ENCODE measurements around the gene KRCC1.

Gene KRCC1

GRCh38 chr2:88016960-88017779 lies 38.4 kb downstream of the KRCC1 start:
- no peaks in the 10 kb centered on the region for H3K27me3 ChIP-seq (ENCODE audit: insufficient read depth, low read length)
- H2AFZ ChIP-seq (ENCODE audit: insufficient read depth, low read length, poor library complexity): peak overlapping the region; percentile 68
- DNase-seq: peak in 1 of 2 donors; percentile 38
- peak overlapping the region; percentile 72 for H3K4me3 ChIP-seq (ENCODE audit: low read depth, low read length)
- peaks cover 8% of the 10 kb centered on the region for H3K79me1 ChIP-seq (ENCODE audit: low read length)
- no peaks in the 10 kb centered on the region for H3K36me3 ChIP-seq (ENCODE audit: control insufficient read depth in 1 of 2, insufficient read depth in 2 of 2, low read length in 2 of 2)
- H3K14ac ChIP-seq (ENCODE audit: low read length): peak overlapping the region; percentile 79
- H3K4me1 ChIP-seq (ENCODE audit: control insufficient read depth in 1 of 2, insufficient read depth in 2 of 2, low read length in 2 of 2): peaks cover 9 to 13% of the 10 kb centered on the region in 2 experiments
- no peak overlapping the region for H2AK5ac ChIP-seq (ENCODE audit: low read length)
- H3K27ac ChIP-seq (ENCODE audit: low read depth, low read length): peak overlapping the region; percentile 32
- peak overlapping the region; percentile 85 for H2BK120ac ChIP-seq (ENCODE audit: insufficient read depth, low read length, poor library complexity)
- peak overlapping the region; percentile 54 for H2BK12ac ChIP-seq (ENCODE audit: low read length)
- peak overlapping the region; percentile 19 for H3K4ac ChIP-seq (ENCODE audit: low read depth, low read length)
- peak overlapping the region; percentile 24 for H4K12ac ChIP-seq (ENCODE audit: low read depth, low read length)
- no peak overlapping the region for H3K23ac ChIP-seq (ENCODE audit: low read length)
- peak overlapping the region; percentile 82 for H3K9ac ChIP-seq (ENCODE audit: low read length)
- peak overlapping the region; percentile 100 for H2BK5ac ChIP-seq (ENCODE audit: low read depth, low read length, poor library complexity)
- peak overlapping the region; percentile 70 for H3K4me2 ChIP-seq (ENCODE audit: low read length)
- peak overlapping the region; percentile 68 for H4K8ac ChIP-seq (ENCODE audit: low read depth, low read length)
- H3K18ac ChIP-seq (ENCODE audit: low read length): peak overlapping the region; percentile 55
- no CpG with 5 or more reads among the region's 46 CpGs for WGBS (ENCODE audit: extremely low coverage, insufficient coverage, insufficient read length)
- no peaks in the 10 kb centered on the region for H3K9me3 ChIP-seq (ENCODE audit: insufficient read depth, low read depth, low read length)
- peak overlapping the region; percentile 72 for H4K91ac ChIP-seq (ENCODE audit: low read depth, low read length)
- peaks cover 5% of the 10 kb centered on the region for H3K79me2 ChIP-seq (ENCODE audit: control insufficient read depth, insufficient read depth, low read length, poor library complexity)

- Histone ChIP-seq H3K27ac (ENCODE audit: low read depth, low read length) (peak within 1 kb of the TSS; percentile 32), H3K4ac (ENCODE audit: low read depth, low read length) (peak within 1 kb of the TSS; percentile 19), H3K27me3 (ENCODE audit: insufficient read depth, low read length) (no peaks in the 10 kb centered on the region), H3K4me2 (ENCODE audit: low read length) (peak within 1 kb of the TSS; percentile 70), H3K79me2 (ENCODE audit: control insufficient read depth, insufficient read depth, low read length, poor library complexity) (peaks cover 5% of the 10 kb centered on the region), H2BK12ac (ENCODE audit: low read length) (peak within 1 kb of the TSS; percentile 54), H3K18ac (ENCODE audit: low read length) (peak within 1 kb of the TSS; percentile 55), H3K4me3 (ENCODE audit: low read depth, low read length) (peak within 1 kb of the TSS; percentile 72), H4K12ac (ENCODE audit: low read depth, low read length) (peak within 1 kb of the TSS; percentile 24), H4K8ac (ENCODE audit: low read depth, low read length) (peak within 1 kb of the TSS; percentile 68), H3K9ac (ENCODE audit: low read length) (peak within 1 kb of the TSS; percentile 82), H4K91ac (ENCODE audit: low read depth, low read length) (peak within 1 kb of the TSS; percentile 72), H3K9me3 (ENCODE audit: insufficient read depth, low read depth, low read length) (no peaks in the 10 kb centered on the region), H3K79me1 (ENCODE audit: low read length) (peaks cover 8% of the 10 kb centered on the region), H2AK5ac (ENCODE audit: low read length) (no peak within 1 kb of the TSS), H3K36me3 (ENCODE audit: control insufficient read depth in 1 of 2, insufficient read depth in 2 of 2, low read length in 2 of 2) (no peaks in the 10 kb centered on the region), H2BK5ac (ENCODE audit: low read depth, low read length, poor library complexity) (peak within 1 kb of the TSS; percentile 100), H3K4me1 (ENCODE audit: control insufficient read depth in 1 of 2, insufficient read depth in 2 of 2, low read length in 2 of 2) (peaks cover 9 to 13% of the 10 kb centered on the region in 2 experiments), H3K14ac (ENCODE audit: low read length) (peak within 1 kb of the TSS; percentile 79), H2BK120ac (ENCODE audit: insufficient read depth, low read length, poor library complexity) (peak within 1 kb of the TSS; percentile 85), H2AFZ (ENCODE audit: insufficient read depth, low read length, poor library complexity) (peak within 1 kb of the TSS; percentile 68), H3K23ac (ENCODE audit: low read length) (no peak within 1 kb of the TSS)
- peak; percentile 86 to 98 for DNase-seq
- WGBS (ENCODE audit: extremely low coverage, insufficient coverage, insufficient read length): no CpG with 5 or more reads among the region's 34 CpGs
Measured at GRCh38 chr2:88016086-88016959, 39.3 kb downstream of the KRCC1 start, which contains the start of gene RNU2-63P. TSS of gene RNU2-63P (minus strand) at chr2:88016547.

- Histone ChIP-seq H3K36me3 (ENCODE audit: control insufficient read depth in 1 of 2, insufficient read depth in 2 of 2, low read length in 2 of 2) (no peaks in the 10 kb centered on the region), H3K4me1 (ENCODE audit: control insufficient read depth in 1 of 2, insufficient read depth in 2 of 2, low read length in 2 of 2) (peaks cover 0 to 2% of the 10 kb centered on the region in 2 experiments), H3K18ac (ENCODE audit: low read length) (no peak overlapping the region), H3K79me1 (ENCODE audit: low read length) (no peaks in the 10 kb centered on the region), H3K14ac (ENCODE audit: low read length) (no peak overlapping the region), H3K9ac (ENCODE audit: low read length) (no peak overlapping the region), H2AFZ (ENCODE audit: insufficient read depth, low read length, poor library complexity) (no peak overlapping the region), H2AK5ac (ENCODE audit: low read length) (no peak overlapping the region), H4K8ac (ENCODE audit: low read depth, low read length) (no peak overlapping the region), H4K12ac (ENCODE audit: low read depth, low read length) (no peak overlapping the region), H3K4me2 (ENCODE audit: low read length) (no peak overlapping the region), H3K4ac (ENCODE audit: low read depth, low read length) (no peak overlapping the region), H2BK5ac (ENCODE audit: low read depth, low read length, poor library complexity) (no peak overlapping the region), H3K27ac (ENCODE audit: low read depth, low read length) (no peak overlapping the region), H3K9me3 (ENCODE audit: insufficient read depth, low read depth, low read length) (no peaks in the 10 kb centered on the region), H3K23ac (ENCODE audit: low read length) (no peak overlapping the region), H4K91ac (ENCODE audit: low read depth, low read length) (no peak overlapping the region), H3K4me3 (ENCODE audit: low read depth, low read length) (no peak overlapping the region), H3K27me3 (ENCODE audit: insufficient read depth, low read length) (no peaks in the 10 kb centered on the region), H2BK12ac (ENCODE audit: low read length) (no peak overlapping the region), H2BK120ac (ENCODE audit: insufficient read depth, low read length, poor library complexity) (no peak overlapping the region), H3K79me2 (ENCODE audit: control insufficient read depth, insufficient read depth, low read length, poor library complexity) (no peaks in the 10 kb centered on the region)
- no peak for DNase-seq
- WGBS (ENCODE audit: extremely low coverage, insufficient coverage, insufficient read length): no CpG with 5 or more reads among the region's 1 CpG
Measured at GRCh38 chr2:88011011-88011410, 44.6 kb downstream of the KRCC1 start.

GRCh38 chr2:88010136-88010535 lies 45.4 kb downstream of the KRCC1 start:
- Histone ChIP-seq H3K4me1 (ENCODE audit: control insufficient read depth in 1 of 2, insufficient read depth in 2 of 2, low read length in 2 of 2) (peaks cover 0 to 2% of the 10 kb centered on the region in 2 experiments), H3K14ac (ENCODE audit: low read length) (no peak overlapping the region), H3K4me2 (ENCODE audit: low read length) (no peak overlapping the region), H3K36me3 (ENCODE audit: control insufficient read depth in 1 of 2, insufficient read depth in 2 of 2, low read length in 2 of 2) (no peaks in the 10 kb centered on the region), H2BK12ac (ENCODE audit: low read length) (no peak overlapping the region), H3K23ac (ENCODE audit: low read length) (no peak overlapping the region), H4K91ac (ENCODE audit: low read depth, low read length) (no peak overlapping the region), H2AFZ (ENCODE audit: insufficient read depth, low read length, poor library complexity) (no peak overlapping the region), H2AK5ac (ENCODE audit: low read length) (no peak overlapping the region), H2BK120ac (ENCODE audit: insufficient read depth, low read length, poor library complexity) (no peak overlapping the region), H3K9ac (ENCODE audit: low read length) (no peak overlapping the region), H3K18ac (ENCODE audit: low read length) (no peak overlapping the region), H3K9me3 (ENCODE audit: insufficient read depth, low read depth, low read length) (no peaks in the 10 kb centered on the region), H3K4ac (ENCODE audit: low read depth, low read length) (no peak overlapping the region), H3K79me1 (ENCODE audit: low read length) (no peaks in the 10 kb centered on the region), H4K8ac (ENCODE audit: low read depth, low read length) (no peak overlapping the region), H4K12ac (ENCODE audit: low read depth, low read length) (no peak overlapping the region), H3K27me3 (ENCODE audit: insufficient read depth, low read length) (no peaks in the 10 kb centered on the region), H3K4me3 (ENCODE audit: low read depth, low read length) (no peak overlapping the region), H3K79me2 (ENCODE audit: control insufficient read depth, insufficient read depth, low read length, poor library complexity) (no peaks in the 10 kb centered on the region), H2BK5ac (ENCODE audit: low read depth, low read length, poor library complexity) (no peak overlapping the region), H3K27ac (ENCODE audit: low read depth, low read length) (no peak overlapping the region)
- DNase-seq: no peak
- WGBS (ENCODE audit: extremely low coverage, insufficient coverage, insufficient read length): no CpG with 5 or more reads among the region's 1 CpG

All from trophoblast cell (in vitro differentiated cells and primary cell).